CMK (cell line): ENCODE data around the gene BCAN.

ENCODE experiments used
- DNase-seq: peaks from one replicate; pipeline ENCODE4 v3.0.0-alpha.2; 2010; ENCODE audit warnings: low read depth

The BCAN gene

GRCh38 chr1:156700736-156701531 lies 59.0 kb downstream of the BCAN start:
- no peak for DNase-seq

DNA sequence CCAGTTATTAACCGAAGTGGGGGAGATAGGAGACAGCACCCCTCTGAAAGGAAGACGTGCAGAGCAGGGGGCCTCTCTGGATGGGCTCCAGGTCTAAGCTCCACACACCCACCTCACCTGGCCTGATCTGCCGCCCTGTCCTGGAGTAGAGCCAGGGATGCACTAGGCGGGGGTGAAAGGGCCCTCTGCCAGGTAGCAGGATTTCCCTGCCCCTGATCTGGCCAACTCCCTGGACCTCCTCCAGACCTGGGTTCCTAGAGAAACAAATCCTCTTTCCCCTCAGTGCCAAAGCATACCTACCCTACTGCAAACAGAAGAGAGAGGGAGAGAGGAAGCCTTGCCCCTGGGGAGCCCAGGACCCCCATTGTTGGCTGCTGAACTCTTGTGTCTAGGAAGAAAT lies 61.4 kb downstream of the BCAN start:
- DNase-seq: no peak

DNA sequence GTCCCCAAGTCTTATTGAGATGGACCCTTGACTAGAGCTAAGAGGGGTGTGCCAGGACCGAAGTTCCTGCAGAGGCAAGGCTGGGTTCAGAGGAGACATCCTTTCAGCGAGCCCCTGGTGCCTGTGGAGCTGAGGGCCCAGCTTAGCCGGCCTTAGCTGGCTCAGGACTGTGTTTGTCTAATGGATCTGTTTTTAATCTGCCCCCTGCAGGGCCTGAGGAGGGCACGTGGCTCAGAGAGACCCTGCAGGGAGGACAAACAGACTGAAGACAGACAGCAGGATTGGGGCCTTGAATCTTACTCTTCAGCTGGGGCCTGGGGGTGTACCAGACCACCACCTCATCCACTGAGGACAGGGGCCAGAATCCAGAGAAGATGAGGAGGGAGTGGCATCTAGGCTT lies 61.8 kb downstream of the BCAN start:
- DNase-seq: no peak

DNA sequence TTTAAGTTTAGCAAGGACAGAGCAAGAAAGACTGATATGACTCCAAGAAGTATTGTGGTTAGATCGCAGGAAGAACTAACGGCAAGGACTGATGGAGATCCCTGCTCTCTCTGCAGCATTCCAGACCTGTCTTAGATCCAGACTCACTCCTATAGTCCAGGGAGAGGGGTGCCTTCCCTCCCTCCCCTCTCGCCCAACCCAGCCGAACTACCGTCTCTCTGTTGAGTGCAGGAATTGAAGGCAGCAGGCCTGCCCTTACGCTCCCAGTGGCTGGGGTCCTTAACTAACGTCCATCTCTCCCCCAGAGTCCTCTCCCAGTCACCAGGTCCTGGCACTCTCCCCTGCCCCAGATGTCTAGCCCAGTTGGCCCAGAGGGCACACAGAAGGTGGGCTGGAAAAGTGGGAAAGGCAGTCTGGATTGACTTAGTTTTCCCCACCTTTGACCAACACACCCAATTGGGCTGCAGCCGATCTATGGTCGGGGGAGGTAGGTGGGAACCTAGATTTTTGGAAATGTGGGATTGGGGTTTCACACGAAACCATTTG lies 62.3 kb downstream of the BCAN start:
- no peak for DNase-seq

DNA sequence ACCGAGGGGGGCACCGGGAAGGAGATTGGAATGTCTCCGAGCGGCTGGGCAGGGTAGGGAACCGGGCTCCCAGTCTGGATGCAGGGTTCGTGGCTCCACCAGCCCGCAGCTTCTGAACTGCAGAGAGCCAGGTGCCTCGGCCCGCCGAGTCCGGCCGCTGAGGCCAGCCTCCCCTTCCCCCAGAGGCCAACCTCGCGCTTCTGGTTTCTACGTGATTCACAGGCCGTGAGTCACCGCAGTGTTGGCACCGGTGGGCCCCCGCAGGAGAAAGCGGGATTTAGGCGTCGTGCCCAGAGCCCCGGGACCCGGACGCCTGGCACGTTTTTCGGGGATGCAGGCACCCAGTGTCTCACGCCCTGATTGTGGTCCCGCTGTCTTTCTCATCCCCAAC lies 63.0 kb downstream of the BCAN start:
- DNase-seq: no peak

DNA sequence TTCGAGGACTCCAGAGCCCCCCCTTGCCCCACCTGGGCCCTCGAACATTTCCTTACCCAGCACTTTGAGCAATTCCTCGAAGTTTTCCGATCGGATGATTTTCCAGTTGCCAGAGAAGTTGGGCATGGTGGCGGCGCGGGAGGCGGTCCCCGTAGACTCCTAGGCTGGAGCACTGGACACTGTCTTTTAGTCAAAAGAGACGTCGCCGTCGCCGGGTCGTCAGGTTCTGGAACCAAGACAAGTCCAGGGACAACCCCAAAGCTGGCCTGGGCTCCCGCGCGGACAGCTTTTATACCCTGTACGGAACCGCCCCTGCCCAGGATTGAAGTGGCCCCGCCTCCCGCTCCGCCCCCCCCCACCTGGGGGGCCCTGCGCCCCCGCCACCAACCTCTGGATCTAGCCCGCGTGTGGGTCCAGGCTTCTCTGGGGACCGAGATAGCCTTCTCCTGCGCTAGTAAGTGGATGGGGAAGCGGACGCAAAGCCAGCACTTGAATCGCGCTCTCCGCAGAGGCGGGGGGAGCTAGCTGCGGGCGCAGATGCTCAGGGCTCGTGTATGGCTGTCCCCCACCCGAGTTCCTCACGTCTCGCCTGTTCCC lies 63.5 kb downstream of the BCAN start, which contains the start of gene CRABP2:
Gene CRABP2, minus strand, starts transcription at position 263 of the 597 bp plus-strand sequence. Its CDS starts 137 bp downstream, at position 126.
- no peak for DNase-seq

- no peak for DNase-seq
Measured at GRCh38 chr1:156705918-156706656, 64.2 kb downstream of the BCAN start.

DNA sequence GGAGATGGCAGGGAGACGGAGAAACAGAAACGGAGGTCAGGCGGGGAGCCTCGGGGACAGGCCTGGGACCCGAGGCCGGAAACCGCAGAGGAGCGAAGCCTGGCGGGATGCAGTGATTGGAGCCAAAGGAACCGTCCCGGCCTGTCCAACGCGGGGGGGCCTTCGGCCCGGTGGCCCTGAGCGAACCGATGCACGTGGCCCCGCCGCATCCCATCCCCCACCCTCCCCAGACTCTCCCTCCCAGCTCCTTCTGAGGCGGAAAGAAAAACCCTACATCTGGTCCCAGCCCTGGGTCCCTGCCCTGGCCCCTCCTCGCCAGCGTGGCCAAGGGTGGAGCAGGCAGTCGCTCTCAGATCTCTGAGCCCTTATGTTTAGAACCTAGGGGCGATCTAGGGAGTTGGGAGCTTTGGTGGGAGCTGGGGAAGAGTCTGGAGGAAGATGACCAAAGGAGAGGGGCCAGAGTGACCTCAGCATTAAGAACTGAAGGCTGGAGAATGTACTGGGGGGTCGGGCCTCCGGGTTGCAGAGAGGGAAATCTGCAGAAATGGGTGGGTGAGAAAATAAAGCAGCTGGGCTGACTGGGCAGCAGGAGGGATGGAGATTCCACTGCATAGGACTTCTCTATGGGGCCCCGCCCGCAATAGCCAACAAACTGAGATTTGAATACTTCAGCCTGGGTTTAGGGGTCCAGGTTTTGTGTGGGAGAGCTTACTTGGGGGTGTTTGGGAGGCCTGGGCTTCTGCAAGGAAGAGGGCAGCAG lies 64.9 kb downstream of the BCAN start:
- no peak for DNase-seq

GRCh38 chr1:156707417-156708217 lies 65.7 kb downstream of the BCAN start:
- no peak for DNase-seq

DNA sequence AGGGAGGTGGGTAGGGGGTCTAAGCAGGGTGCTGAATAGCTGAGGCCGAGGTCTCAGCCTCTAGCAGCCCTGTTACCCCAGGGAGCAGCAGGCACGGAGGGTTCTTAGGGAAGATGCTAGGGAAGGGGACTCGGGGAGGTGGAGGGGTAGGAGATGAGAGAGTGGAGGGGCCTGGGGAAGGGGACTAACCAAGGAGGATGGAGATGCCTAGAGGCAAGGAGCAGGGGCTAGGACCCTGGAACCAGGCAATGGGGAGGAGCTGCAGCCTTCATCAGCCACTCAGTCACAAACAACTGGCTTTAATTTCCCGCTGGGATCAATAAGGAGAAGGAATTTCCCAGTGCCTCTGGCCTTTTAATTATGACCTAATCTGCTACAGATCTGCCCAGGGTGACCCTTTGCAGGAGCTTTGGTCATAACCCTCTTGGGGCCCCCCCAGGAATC lies 66.3 kb downstream of the BCAN start:
- no peak for DNase-seq

GRCh38 chr1:156709031-156709430 lies 67.1 kb downstream of the BCAN start:
- no peak for DNase-seq
